Activated naive CD8-positive, alpha-beta T cell treated with anti-CD3 and anti-CD28 coated beads for 36 hours (primary cell): ENCODE data around the gene TMEM151A. TPM values are rescaled to one million over a fixed set of nuclear protein-coding genes. Genes with fewer than 3 reads are reported as not detected.
"Not testable (repeated sequence)": the region's sequence is repeated elsewhere in the genome, so short reads cannot be mapped to it uniquely, and the experiment has no call there.

ENCODE experiments used
- DNase-seq: peaks from one replicate; pipeline ENCODE4 v3.0.0; 2021
- H3K27ac Mint-ChIP-seq: one replicate; pipeline ENCODE4 v1.8.0; 2022; ENCODE audit warnings: mild to moderate bottlenecking, moderate library complexity, mixed read lengths
- H3K27me3 Mint-ChIP-seq: one replicate; pipeline ENCODE4 v1.8.0; 2022; ENCODE audit warnings: mild to moderate bottlenecking, mixed read lengths
- H3K36me3 Mint-ChIP-seq: one replicate; pipeline ENCODE4 v1.8.0; 2021; ENCODE audit warnings: mild to moderate bottlenecking, mixed read lengths
- H3K4me1 Mint-ChIP-seq: one replicate; pipeline ENCODE4 v1.8.0; 2021; ENCODE audit warnings: mixed read lengths
- H3K4me3 Mint-ChIP-seq: one replicate; pipeline ENCODE4 v1.8.0; 2022; ENCODE audit warnings: mild to moderate bottlenecking, moderate library complexity, mixed read lengths
- H3K9me3 Mint-ChIP-seq: one replicate; pipeline ENCODE4 v1.8.0; 2022; ENCODE audit warnings: mixed read lengths
- total RNA-seq, 2 experiments: library from RNA; stranded (reverse); gene quantifications; one replicate each; pipeline ENCODE4 v1.2.3, GENCODE V29; 2021

TMEM151A gene
- not detected for total RNA-seq

DNA sequence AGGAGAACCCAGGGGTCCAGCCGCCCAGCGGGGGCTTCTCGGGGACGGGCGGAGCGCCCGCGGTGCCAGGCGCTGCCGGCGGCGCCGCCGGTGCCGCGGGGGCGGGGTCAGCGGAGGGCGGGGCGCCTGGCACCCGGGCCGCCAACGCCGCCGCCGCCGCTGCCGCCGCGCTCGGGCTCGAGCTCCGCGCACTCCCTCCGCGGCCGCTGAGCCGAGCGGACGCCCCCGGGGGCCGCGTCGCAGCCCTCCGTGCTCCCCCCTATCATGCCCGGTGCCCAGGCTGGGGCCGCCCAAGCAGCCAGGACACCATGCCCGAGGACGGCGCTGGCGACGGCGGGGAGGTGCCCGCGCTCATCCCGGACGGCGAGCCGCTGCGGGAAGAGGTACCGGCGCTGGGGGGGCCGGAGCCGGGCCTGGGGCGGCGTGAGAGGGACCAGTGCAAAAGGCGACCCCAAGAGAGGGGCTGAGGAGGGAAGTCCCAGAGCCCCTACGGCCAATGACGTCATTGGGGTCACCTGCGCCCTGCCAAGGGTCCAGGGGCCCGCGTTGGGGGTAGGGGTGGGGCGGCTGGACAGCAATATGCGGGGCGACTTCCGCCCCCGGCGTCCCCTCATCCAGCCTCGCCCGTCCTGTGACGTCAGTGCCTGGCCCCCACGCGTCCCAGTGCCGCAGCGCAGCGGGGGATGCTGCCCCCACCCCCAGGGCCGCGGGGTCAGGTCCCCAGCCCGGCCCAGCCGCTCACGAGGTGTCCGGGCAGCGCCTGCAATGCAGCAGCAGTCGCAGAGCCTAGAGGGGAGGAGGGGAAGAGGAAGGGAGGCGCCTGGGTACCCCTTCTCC, at the start of gene TMEM151A:
Gene TMEM151A, plus strand, starts transcription at position 189 of the 837 bp plus-strand sequence. Its CDS starts 120 bp downstream, at position 309.
- peaks cover 25% of the 10 kb centered on the region for H3K27me3 Mint-ChIP-seq
- no peak for DNase-seq
- H3K4me1 Mint-ChIP-seq, result peaks cover 23% of the 10 kb centered on the region
- H3K9me3 Mint-ChIP-seq, result no peaks in the 10 kb centered on the region
- H3K4me3 Mint-ChIP-seq, result peak within 1 kb of the TSS; percentile 40
- H3K36me3 Mint-ChIP-seq, result no peaks in the 10 kb centered on the region
- no peak within 1 kb of the TSS for H3K27ac Mint-ChIP-seq

GRCh38 chr11:66242095-66242765, 49.5 kb upstream of the TMEM151A start:
- DNase-seq, result no peak
- Mint-ChIP-seq H3K4me3 (no peak overlapping the region), H3K27me3 (no peaks in the 10 kb centered on the region), H3K9me3 (no peaks in the 10 kb centered on the region), H3K4me1 (peaks cover 4% of the 10 kb centered on the region), H3K36me3 (no peaks in the 10 kb centered on the region), H3K27ac (peak overlapping the region; percentile 21)

- no peaks in the 10 kb centered on the region for H3K27me3 Mint-ChIP-seq
- no peak for DNase-seq
- H3K4me1 Mint-ChIP-seq, result peaks cover 4% of the 10 kb centered on the region
Observed at GRCh38 chr11:66243782-66244535, 47.7 kb upstream of the TMEM151A start.

GRCh38 chr11:66247295-66247694, 44.4 kb upstream of the TMEM151A start:
- Mint-ChIP-seq H3K4me1 (peaks cover 7% of the 10 kb centered on the region), H3K27ac (no peak overlapping the region), H3K4me3 (no peak overlapping the region), H3K27me3 (no peaks in the 10 kb centered on the region), H3K36me3 (no peaks in the 10 kb centered on the region), H3K9me3 (no peaks in the 10 kb centered on the region)
- DNase-seq, result no peak

More at GRCh38 chr11:66243782-66244535, 47.7 kb upstream of the TMEM151A start:
- Mint-ChIP-seq H3K36me3 (no peaks in the 10 kb centered on the region), H3K27ac (peak overlapping the region; percentile 68), H3K9me3 (no peaks in the 10 kb centered on the region), H3K4me3 (no peak overlapping the region)

DNA sequence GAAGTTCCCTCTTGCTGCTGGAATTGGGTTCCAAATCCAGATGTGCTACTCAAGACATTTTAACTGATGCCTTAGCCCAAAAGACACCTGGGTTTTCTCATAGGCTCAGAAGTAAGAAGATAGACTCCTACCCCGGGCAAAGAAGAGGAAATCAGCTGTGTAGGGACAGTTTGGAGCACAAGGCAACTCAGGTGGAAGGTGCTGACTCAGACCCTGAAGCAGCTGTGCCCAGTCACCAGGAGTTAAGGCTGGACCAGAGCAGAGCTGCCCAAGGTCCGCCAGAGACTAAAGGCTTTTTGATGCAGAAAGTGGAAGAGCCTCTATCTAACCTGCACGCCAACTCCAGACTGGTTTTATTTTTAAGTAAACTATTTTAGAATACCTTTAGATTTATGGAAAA, 43.9 kb upstream of the TMEM151A start:
- Mint-ChIP-seq H3K36me3 (no peaks in the 10 kb centered on the region), H3K4me1 (peaks cover 7% of the 10 kb centered on the region), H3K27me3 (no peaks in the 10 kb centered on the region), H3K27ac (no peak overlapping the region), H3K9me3 (no peaks in the 10 kb centered on the region), H3K4me3 (no peak overlapping the region)
- no peak for DNase-seq

- Mint-ChIP-seq H3K36me3 (no peaks in the 10 kb centered on the region), H3K27ac (peak overlapping the region; percentile 21), H3K9me3 (no peaks in the 10 kb centered on the region), H3K4me3 (no peak overlapping the region), H3K4me1 (peaks cover 6% of the 10 kb centered on the region), H3K27me3 (no peaks in the 10 kb centered on the region)
- no peak for DNase-seq
Observed at GRCh38 chr11:66248903-66249302, 42.8 kb upstream of the TMEM151A start.

- Mint-ChIP-seq H3K27me3 (no peaks in the 10 kb centered on the region), H3K36me3 (no peaks in the 10 kb centered on the region), H3K9me3 (no peaks in the 10 kb centered on the region)
Observed at GRCh38 chr11:66251809-66252208, 39.9 kb upstream of the TMEM151A start.

DNA sequence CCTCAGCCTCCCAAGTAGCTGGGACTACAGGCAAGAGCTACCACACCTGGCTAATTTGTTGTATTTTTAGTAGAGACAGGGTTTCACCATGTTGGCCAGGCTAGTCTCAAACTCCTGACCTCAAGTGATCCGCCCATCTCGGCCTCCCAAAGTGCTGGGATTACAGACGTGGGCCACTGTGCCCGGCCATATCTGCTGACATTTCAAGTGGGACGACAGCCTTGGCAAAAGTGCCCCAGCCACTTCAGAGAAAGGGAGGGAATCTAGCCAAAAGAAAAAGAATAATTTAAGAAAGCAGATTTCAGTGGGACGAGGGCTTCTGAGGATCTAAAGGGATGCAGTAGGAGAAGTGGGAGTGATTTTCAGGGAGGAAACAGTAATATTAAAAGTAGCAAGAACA, 38.6 kb upstream of the TMEM151A start:
- H3K4me1 Mint-ChIP-seq, result peaks cover 12% of the 10 kb centered on the region
- not testable (repeated sequence) for H3K4me3 Mint-ChIP-seq, H3K27me3 Mint-ChIP-seq, H3K36me3 Mint-ChIP-seq, DNase-seq, H3K9me3 Mint-ChIP-seq, H3K27ac Mint-ChIP-seq

More at GRCh38 chr11:66251809-66252208, 39.9 kb upstream of the TMEM151A start:
- Mint-ChIP-seq H3K4me1 (peaks cover 12% of the 10 kb centered on the region), H3K27ac (peak overlapping the region; percentile 16), H3K4me3 (no peak overlapping the region)
- no peak for DNase-seq

DNA sequence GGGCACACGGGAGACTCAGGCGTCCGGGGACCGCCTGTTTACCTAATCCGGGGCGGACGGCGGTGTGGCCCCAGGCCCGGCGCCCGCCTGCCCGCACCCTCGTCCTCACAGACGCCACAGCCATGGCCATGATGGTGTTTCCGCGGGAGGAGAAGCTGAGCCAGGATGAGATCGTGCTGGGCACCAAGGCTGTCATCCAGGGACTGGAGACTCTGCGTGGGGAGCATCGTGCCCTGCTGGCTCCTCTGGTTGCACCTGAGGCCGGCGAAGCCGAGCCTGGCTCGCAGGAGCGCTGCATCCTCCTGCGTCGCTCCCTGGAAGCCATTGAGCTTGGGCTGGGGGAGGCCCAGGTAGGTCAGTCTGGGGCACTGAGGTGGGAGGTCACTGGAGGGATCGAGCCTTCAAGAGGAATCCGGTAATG, 33.2 kb upstream of the TMEM151A start:
- Mint-ChIP-seq H3K36me3 (peaks cover 18% of the 10 kb centered on the region), H3K4me3 (peak overlapping the region; percentile 92), H3K4me1 (peaks cover 21% of the 10 kb centered on the region), H3K27ac (peak overlapping the region; percentile 96), H3K9me3 (no peaks in the 10 kb centered on the region), H3K27me3 (no peaks in the 10 kb centered on the region)
- no peak for DNase-seq

- H3K4me1 Mint-ChIP-seq, result peaks cover 21% of the 10 kb centered on the region
- DNase-seq, result no peak
- H3K4me3 Mint-ChIP-seq, result peak overlapping the region; percentile 92
- no peak overlapping the region for H3K27ac Mint-ChIP-seq
- H3K36me3 Mint-ChIP-seq, result peaks cover 18% of the 10 kb centered on the region
- H3K9me3 Mint-ChIP-seq, result no peaks in the 10 kb centered on the region
- H3K27me3 Mint-ChIP-seq, result no peaks in the 10 kb centered on the region
Observed at GRCh38 chr11:66259225-66259624, 32.5 kb upstream of the TMEM151A start.

- no peak for DNase-seq
- Mint-ChIP-seq H3K27me3 (no peaks in the 10 kb centered on the region), H3K4me1 (peaks cover 21% of the 10 kb centered on the region), H3K36me3 (peaks cover 18% of the 10 kb centered on the region), H3K9me3 (no peaks in the 10 kb centered on the region), H3K4me3 (no peak overlapping the region), H3K27ac (no peak overlapping the region)
Observed at GRCh38 chr11:66259956-66260355, 31.7 kb upstream of the TMEM151A start.

GRCh38 chr11:66261578-66261977, 30.1 kb upstream of the TMEM151A start:
- Mint-ChIP-seq H3K4me1 (peaks cover 13% of the 10 kb centered on the region), H3K4me3 (no peak overlapping the region), H3K36me3 (peaks cover 18% of the 10 kb centered on the region), H3K27ac (no peak overlapping the region), H3K27me3 (no peaks in the 10 kb centered on the region), H3K9me3 (no peaks in the 10 kb centered on the region)
- DNase-seq, result no peak

GRCh38 chr11:66262191-66262590, 29.5 kb upstream of the TMEM151A start:
- Mint-ChIP-seq H3K4me3 (no peak overlapping the region), H3K27me3 (no peaks in the 10 kb centered on the region), H3K9me3 (no peaks in the 10 kb centered on the region), H3K4me1 (peaks cover 17% of the 10 kb centered on the region), H3K36me3 (peaks cover 18% of the 10 kb centered on the region), H3K27ac (no peak overlapping the region)
- no peak for DNase-seq

- no peaks in the 10 kb centered on the region for H3K9me3 Mint-ChIP-seq
- H3K4me1 Mint-ChIP-seq, result peaks cover 20% of the 10 kb centered on the region
- no peak for DNase-seq
- H3K27ac Mint-ChIP-seq, result no peak overlapping the region
- H3K4me3 Mint-ChIP-seq, result no peak overlapping the region
- H3K36me3 Mint-ChIP-seq, result peaks cover 18% of the 10 kb centered on the region
- no peaks in the 10 kb centered on the region for H3K27me3 Mint-ChIP-seq
Observed at GRCh38 chr11:66262696-66263095, 29.0 kb upstream of the TMEM151A start.

GRCh38 chr11:66263231-66263630, 28.5 kb upstream of the TMEM151A start:
- DNase-seq, result no peak
- Mint-ChIP-seq H3K36me3 (peaks cover 18% of the 10 kb centered on the region), H3K4me3 (no peak overlapping the region)

More at GRCh38 chr11:66263231-66263630, 28.5 kb upstream of the TMEM151A start:
- Mint-ChIP-seq H3K4me1 (peaks cover 26% of the 10 kb centered on the region), H3K27me3 (no peaks in the 10 kb centered on the region), H3K27ac (no peak overlapping the region), H3K9me3 (no peaks in the 10 kb centered on the region)
